ENCODE results near the gene SNRPD3.

The SNRPD3 gene

DNA sequence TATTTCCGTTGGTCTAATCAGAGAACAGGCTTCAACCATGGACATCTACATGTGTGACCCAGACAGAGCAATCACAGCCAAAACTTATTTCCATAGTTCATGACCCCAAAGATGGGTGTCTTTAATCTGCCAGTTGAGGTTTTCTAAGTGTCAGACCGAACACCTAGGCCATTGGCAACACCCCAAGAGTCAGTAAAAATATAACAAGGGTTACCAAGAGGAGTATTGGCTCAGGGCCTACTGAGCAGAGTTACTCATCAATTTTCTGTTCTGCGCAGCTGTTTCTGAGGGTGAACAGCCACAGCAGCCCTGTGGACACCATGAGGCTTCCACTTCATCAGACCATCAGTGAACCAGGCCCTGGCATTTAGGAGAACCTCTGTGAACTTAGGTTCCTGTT lies 19.7 kb upstream of the SNRPD3 start:
- no peaks in the 10 kb centered on the region for H3K9me3 ChIP-seq (ENCODE audit: severe bottlenecking)
- H3K27ac ChIP-seq = no peak overlapping the region
- H3K36me3 ChIP-seq = peaks cover 14% of the 10 kb centered on the region
- DNase-seq = no peak
- no peaks in the 10 kb centered on the region for H3K27me3 ChIP-seq (ENCODE audit: insufficient read depth, low read depth, severe bottlenecking)
- TF ChIP-seq CTCF (IDR thresholded peaks at IDR 0.05; ENCODE audit: low read depth, low read length) = no peak
- no peak overlapping the region for H3K4me3 ChIP-seq (ENCODE audit: low read depth, low read length)

GRCh38 chr22:24540470-24540869 lies 15.3 kb upstream of the SNRPD3 start:
- no peaks in the 10 kb centered on the region for H3K27me3 ChIP-seq (ENCODE audit: insufficient read depth, low read depth, severe bottlenecking)
- TF ChIP-seq CTCF (IDR thresholded peaks at IDR 0.05; ENCODE audit: low read depth, low read length) = no peak
- H3K36me3 ChIP-seq = peaks cover 45% of the 10 kb centered on the region

GRCh38 chr22:24541681-24542515 lies 13.9 kb upstream of the SNRPD3 start:
- TF ChIP-seq CTCF (IDR thresholded peaks at IDR 0.05; ENCODE audit: low read depth, low read length) = no peak
- Histone ChIP-seq H3K27ac (no peak overlapping the region), H3K36me3 (peaks cover 58% of the 10 kb centered on the region)

More at GRCh38 chr22:24540470-24540869, 15.3 kb upstream of the SNRPD3 start:
- DNase-seq = no peak
- no peaks in the 10 kb centered on the region for H3K9me3 ChIP-seq (ENCODE audit: severe bottlenecking)
- H3K27ac ChIP-seq = no peak overlapping the region
- no peak overlapping the region for H3K4me3 ChIP-seq (ENCODE audit: low read depth, low read length)

GRCh38 chr22:24542641-24543040 lies 13.2 kb upstream of the SNRPD3 start:
- DNase-seq = no peak
- H3K36me3 ChIP-seq = peaks cover 66% of the 10 kb centered on the region
- no peak overlapping the region for H3K27ac ChIP-seq
- TF ChIP-seq CTCF (IDR thresholded peaks at IDR 0.05; ENCODE audit: low read depth, low read length) = no peak
- H3K27me3 ChIP-seq (ENCODE audit: insufficient read depth, low read depth, severe bottlenecking) = no peaks in the 10 kb centered on the region
- no peak overlapping the region for H3K4me3 ChIP-seq (ENCODE audit: low read depth, low read length)
- H3K9me3 ChIP-seq (ENCODE audit: severe bottlenecking) = no peaks in the 10 kb centered on the region

More at GRCh38 chr22:24541681-24542515, 13.9 kb upstream of the SNRPD3 start:
- no peaks in the 10 kb centered on the region for H3K27me3 ChIP-seq (ENCODE audit: insufficient read depth, low read depth, severe bottlenecking)
- no peak overlapping the region for H3K4me3 ChIP-seq (ENCODE audit: low read depth, low read length)
- no peaks in the 10 kb centered on the region for H3K9me3 ChIP-seq (ENCODE audit: severe bottlenecking)
- DNase-seq = no peak

GRCh38 chr22:24543185-24543601 lies 12.6 kb upstream of the SNRPD3 start:
- no peaks in the 10 kb centered on the region for H3K27me3 ChIP-seq (ENCODE audit: insufficient read depth, low read depth, severe bottlenecking)
- H3K27ac ChIP-seq = no peak overlapping the region
- H3K36me3 ChIP-seq = peaks cover 71% of the 10 kb centered on the region
- no peak for TF ChIP-seq CTCF (IDR thresholded peaks at IDR 0.05; ENCODE audit: low read depth, low read length)
- no peak overlapping the region for H3K4me3 ChIP-seq (ENCODE audit: low read depth, low read length)
- no peak for DNase-seq
- no peaks in the 10 kb centered on the region for H3K9me3 ChIP-seq (ENCODE audit: severe bottlenecking)
